Liver (tissue), 9 donors: ENCODE data around the gene MAP3K8. TPM values are rescaled to one million over a fixed set of nuclear protein-coding genes. Genes with fewer than 3 reads are reported as not detected.

ENCODE experiments used
- DNase-seq: peaks from one replicate; pipeline ENCODE4 v3.0.0-alpha.2; 2017; ENCODE audit warnings: low spot score
- H3K27ac ChIP-seq, 2 donors: one replicate each; pipeline ENCODE4 v1.7.0; 2013; ENCODE audit warnings: inconsistent platforms in 2 of 2, low read length in 2 of 2, control low read depth in 1 of 2, low read depth in 1 of 2, mild to moderate bottlenecking in 1 of 2
- H3K27me3 ChIP-seq, 4 donors: one replicate each; pipeline versions ENCODE4 v1.6.1 to v1.7.0; 2013; ENCODE audit warnings: low read length in 3 of 4, inconsistent platforms in 1 of 4, mild to moderate bottlenecking in 1 of 4, moderate library complexity in 1 of 4; ENCODE audit not compliant: control insufficient read depth in 4 of 4, insufficient read depth in 4 of 4
- H3K36me3 ChIP-seq, 4 donors: one replicate each; pipeline versions ENCODE4 v1.6.1 to v1.7.0; 2013; ENCODE audit warnings: low read length in 3 of 4, mild to moderate bottlenecking in 3 of 4, low read depth in 1 of 4, moderate library complexity in 1 of 4; ENCODE audit not compliant: control insufficient read depth in 4 of 4, insufficient read depth in 3 of 4
- H3K4me1 ChIP-seq, 4 donors: one replicate each; pipeline versions ENCODE4 v1.6.1 to v1.7.0; 2013; ENCODE audit warnings: low read length in 3 of 4, mild to moderate bottlenecking in 3 of 4, moderate library complexity in 1 of 4; ENCODE audit not compliant: control insufficient read depth in 4 of 4, insufficient read depth in 4 of 4
- H3K4me3 ChIP-seq, 3 donors: one replicate each; pipeline versions ENCODE4 v1.6.1 to v1.7.0; 2013; ENCODE audit warnings: low read length in 3 of 3, control low read depth in 1 of 3, low read depth in 1 of 3, mild to moderate bottlenecking in 1 of 3
- H3K9ac ChIP-seq, 2 donors: one replicate each; pipeline ENCODE4 v1.7.0; 2013; ENCODE audit warnings: low read length in 2 of 2, mild to moderate bottlenecking in 2 of 2, moderate library complexity in 2 of 2, control low read depth in 1 of 2, low read depth in 1 of 2
- H3K9me3 ChIP-seq, 4 donors: one replicate each; pipeline versions ENCODE4 v1.6.1 to v1.7.0; 2013; ENCODE audit warnings: low read length in 3 of 4; ENCODE audit not compliant: control insufficient read depth in 4 of 4
- EGR1 ChIP-seq, 2 donors: IDR thresholded peaks; 2 replicates each; pipeline ENCODE4 v1.6.1; 2016 to 2018; ENCODE audit warnings: antibody characterized with exemption in 2 of 2, low read depth in 2 of 2
- FOXA1 ChIP-seq: IDR thresholded peaks from 2 replicates; pipeline ENCODE4 v1.6.1; 2016; ENCODE audit warnings: antibody characterized with exemption
- FOXA2 ChIP-seq: IDR thresholded peaks from 2 replicates; pipeline ENCODE4 v1.6.1; 2016; ENCODE audit warnings: antibody characterized with exemption
- GABPA ChIP-seq, 2 donors: IDR thresholded peaks in 1 of 2; conservative IDR thresholded peaks in 1 of 2; 2 replicates each; pipeline ENCODE4 v1.6.1; 2016; ENCODE audit warnings: antibody characterized with exemption in 2 of 2, mild to moderate bottlenecking in 1 of 2, moderate library complexity in 1 of 2
- HNF4A ChIP-seq, 2 donors: conservative IDR thresholded peaks; 2 replicates each; pipeline ENCODE4 v1.6.1; 2016; ENCODE audit warnings: antibody characterized with exemption in 2 of 2, mild to moderate bottlenecking in 2 of 2
- HNF4G ChIP-seq: IDR thresholded peaks from 2 replicates; pipeline ENCODE4 v1.6.1; 2016; ENCODE audit warnings: antibody characterized with exemption
- JUND ChIP-seq, 2 donors: IDR thresholded peaks; 2 replicates each; pipeline ENCODE4 v1.6.1; 2016; ENCODE audit warnings: antibody characterized with exemption in 2 of 2
- MAX ChIP-seq: IDR thresholded peaks from 2 replicates; pipeline ENCODE4 v1.6.1; 2016; ENCODE audit warnings: antibody characterized with exemption
- NR2F2 ChIP-seq: IDR thresholded peaks from 2 replicates; pipeline ENCODE4 v1.6.1; 2016; ENCODE audit warnings: antibody characterized with exemption
- RAD21 ChIP-seq, 2 donors: IDR thresholded peaks; 2 replicates each; pipeline ENCODE4 v1.6.1; 2016; ENCODE audit warnings: antibody characterized with exemption in 2 of 2, mild to moderate bottlenecking in 2 of 2
- REST ChIP-seq: IDR thresholded peaks from 2 replicates; pipeline ENCODE4 v1.6.1; 2016; ENCODE audit warnings: antibody characterized with exemption, mild to moderate bottlenecking
- RXRA ChIP-seq, 2 donors: IDR thresholded peaks; 2 replicates each; pipeline ENCODE4 v1.6.1; 2017 to 2018; ENCODE audit warnings: antibody characterized with exemption in 2 of 2, mild to moderate bottlenecking in 1 of 2
- SP1 ChIP-seq: IDR thresholded peaks from 2 replicates; pipeline ENCODE4 v1.6.1; 2018; ENCODE audit warnings: antibody characterized with exemption, mild to moderate bottlenecking
- TAF1 ChIP-seq: conservative IDR thresholded peaks from 2 replicates; pipeline ENCODE4 v1.6.1; 2016; ENCODE audit warnings: antibody characterized with exemption, mild to moderate bottlenecking
- YY1 ChIP-seq: IDR thresholded peaks from 2 replicates; pipeline ENCODE4 v1.6.1; 2016; ENCODE audit warnings: antibody characterized with exemption, mild to moderate bottlenecking
- ZBTB33 ChIP-seq: IDR thresholded peaks from 2 replicates; pipeline ENCODE4 v1.6.1; 2016; ENCODE audit warnings: antibody characterized with exemption
- WGBS: extraction: QIAGEN DNeasy Blood & Tissue Kit; methylation state at CpG from one replicate; pipeline ENCODE4 v1.1.7; 2013; 5-methylcytosine and 5-hydroxymethylcytosine counted together
- polyA plus RNA-seq, 2 donors: library from polyadenylated mRNA; stranded (reverse) in 1 of 2; unstranded in 1 of 2; fragments of 200-250 nt in 1 of 2; fragments of >200 nt in 1 of 2; fragmentation: Nextera tagmentation in 1 of 2; extraction: Ambion mirVana in 1 of 2; gene quantifications; one replicate each; pipeline versions ENCODE4 v1.2.1 to v1.2.3, GENCODE V29; 2013 to 2015
- total RNA-seq, 2 donors: library from RNA; depleted of rRNA; stranded (reverse); fragments of >200 nt; gene quantifications; one replicate each; pipeline ENCODE4 v1.2.3, GENCODE V29; 2014
- TF ChIP-seq, protein P1 (sequence below): IDR thresholded peaks from 2 replicates; pipeline ENCODE4 v1.6.1; 2016; ENCODE audit warnings: antibody characterized with exemption
- TF ChIP-seq, protein P2 (sequence below): fragments of 150-350 bp; IDR thresholded peaks from 2 replicates; pipeline ENCODE4 v1.5.1; 2017; ENCODE audit warnings: improper control_type of control experiment, low read depth, low read length; ENCODE audit not compliant: missing input control
- donor health status: healthy.
- donor health status: healthy.
- donor health status: healthy.
- donor health status: healthy.
- donor health status: healthy.

Gene MAP3K8
- total and polyA plus RNA-seq, 4 donors: 2.1 to 11.4 (median 6.1) TPM

DNA sequence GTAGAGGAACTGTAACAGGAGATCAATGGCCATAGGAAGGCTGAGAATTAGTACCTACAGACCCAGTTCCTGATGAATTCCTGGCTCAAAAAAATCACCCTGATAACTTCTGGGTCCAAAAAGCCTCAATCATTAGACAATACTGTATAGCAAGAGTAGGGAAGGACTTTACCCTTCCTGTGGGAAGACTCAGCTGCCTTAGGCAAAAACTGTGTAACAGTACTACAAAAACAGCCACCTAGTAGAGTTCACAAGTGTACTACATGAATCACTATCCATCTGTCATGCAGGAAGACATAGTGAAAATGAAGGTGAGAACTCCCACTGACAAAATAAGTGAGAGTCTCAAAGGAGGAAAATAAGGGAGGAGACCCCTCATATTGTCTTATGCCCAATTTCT, 47.6 kb downstream of the MAP3K8 start:
- no peak for DNase-seq
- Histone ChIP-seq H3K36me3 (no peaks in the 10 kb centered on the region), H3K27ac (no peak overlapping the region), H3K9me3 (peaks cover 0 to 4% (median 0%) of the 10 kb centered on the region in 4 donors), H3K27me3 (peaks cover 0 to under 1% (median 0%) of the 10 kb centered on the region in 4 donors), H3K4me3 (no peak overlapping the region), H3K9ac (no peak overlapping the region), H3K4me1 (no peaks in the 10 kb centered on the region)
- TF ChIP-seq NR2F2 (no peak), HNF4G (no peak), TAF1 (no peak), RXRA (IDR thresholded peaks at IDR 0.05) (no peak), ZBTB33 (no peak), FOXA2 (no peak)

- H3K27ac ChIP-seq: no peak overlapping the region
- no peaks in the 10 kb centered on the region for H3K4me1 ChIP-seq
- no peaks in the 10 kb centered on the region for H3K36me3 ChIP-seq
- peaks cover 0 to 5% (median 0%) of the 10 kb centered on the region in 4 donors for H3K27me3 ChIP-seq
- TF ChIP-seq REST: no peak
- TF ChIP-seq EGR1 (IDR thresholded peaks at IDR 0.05; ENCODE audit: low read depth in 2 of 2): no peak
- TF ChIP-seq FOXA1: no peak
- TF ChIP-seq YY1: no peak
- no peak for TF ChIP-seq TAF1
- TF ChIP-seq ZBTB33: no peak
- no peak for TF ChIP-seq RXRA (IDR thresholded peaks at IDR 0.05)
- no peak for TF ChIP-seq SP1
- no peak for TF ChIP-seq NR2F2
- TF ChIP-seq JUND (IDR thresholded peaks at IDR 0.05): no peak
- no peak for TF ChIP-seq HNF4G
- TF ChIP-seq, protein P1, sequence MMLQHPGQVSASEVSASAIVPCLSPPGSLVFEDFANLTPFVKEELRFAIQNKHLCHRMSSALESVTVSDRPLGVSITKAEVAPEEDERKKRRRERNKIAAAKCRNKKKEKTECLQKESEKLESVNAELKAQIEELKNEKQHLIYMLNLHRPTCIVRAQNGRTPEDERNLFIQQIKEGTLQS: no peak
- TF ChIP-seq HNF4A (conservative IDR thresholded peaks at IDR 0.05): no peak
- no peak for TF ChIP-seq MAX
- TF ChIP-seq GABPA (IDR thresholded peaks at IDR 0.05 in 1 of 2, conservative IDR thresholded peaks at IDR 0.05 in 1 of 2): no peak
- TF ChIP-seq FOXA2: no peak
- TF ChIP-seq, protein P2, sequence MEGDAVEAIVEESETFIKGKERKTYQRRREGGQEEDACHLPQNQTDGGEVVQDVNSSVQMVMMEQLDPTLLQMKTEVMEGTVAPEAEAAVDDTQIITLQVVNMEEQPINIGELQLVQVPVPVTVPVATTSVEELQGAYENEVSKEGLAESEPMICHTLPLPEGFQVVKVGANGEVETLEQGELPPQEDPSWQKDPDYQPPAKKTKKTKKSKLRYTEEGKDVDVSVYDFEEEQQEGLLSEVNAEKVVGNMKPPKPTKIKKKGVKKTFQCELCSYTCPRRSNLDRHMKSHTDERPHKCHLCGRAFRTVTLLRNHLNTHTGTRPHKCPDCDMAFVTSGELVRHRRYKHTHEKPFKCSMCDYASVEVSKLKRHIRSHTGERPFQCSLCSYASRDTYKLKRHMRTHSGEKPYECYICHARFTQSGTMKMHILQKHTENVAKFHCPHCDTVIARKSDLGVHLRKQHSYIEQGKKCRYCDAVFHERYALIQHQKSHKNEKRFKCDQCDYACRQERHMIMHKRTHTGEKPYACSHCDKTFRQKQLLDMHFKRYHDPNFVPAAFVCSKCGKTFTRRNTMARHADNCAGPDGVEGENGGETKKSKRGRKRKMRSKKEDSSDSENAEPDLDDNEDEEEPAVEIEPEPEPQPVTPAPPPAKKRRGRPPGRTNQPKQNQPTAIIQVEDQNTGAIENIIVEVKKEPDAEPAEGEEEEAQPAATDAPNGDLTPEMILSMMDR: no peak
- TF ChIP-seq RAD21 (IDR thresholded peaks at IDR 0.05): no peak
- no peaks in the 10 kb centered on the region for H3K9me3 ChIP-seq
- H3K4me3 ChIP-seq: no peak overlapping the region
- no peak overlapping the region for H3K9ac ChIP-seq
- no peak for DNase-seq
- WGBS: 62% methylated on average over 6 of the region's 6 CpGs
Measured at GRCh38 chr10:30488316-30488715, 54.3 kb downstream of the MAP3K8 start.
